HG03280 (cell line): ENCODE measurements around the gene KCNH5.

Source experiments
- ATAC-seq: cut with Tn5 transposase; IDR thresholded peaks from one replicate; pipeline ENCODE4 v1.9.1; 2021; ENCODE audit warnings: mild to moderate bottlenecking, moderate library complexity; ENCODE audit not compliant: unreplicated experiment

Gene KCNH5

GRCh38 chr14:62745496-62745895 is 299.8 kb downstream of the KCNH5 start:
- no peak for ATAC-seq

- ATAC-seq, result no peak
Observed at GRCh38 chr14:62743560-62743959, 301.7 kb downstream of the KCNH5 start.

- ATAC-seq, result no peak
Observed at GRCh38 chr14:62743118-62743517, 302.1 kb downstream of the KCNH5 start.

- no peak for ATAC-seq
Observed at GRCh38 chr14:62739647-62740046, 305.6 kb downstream of the KCNH5 start.

GRCh38 chr14:62736048-62737043 is 308.9 kb downstream of the KCNH5 start:
- ATAC-seq, result no peak

- ATAC-seq, result no peak
Observed at GRCh38 chr14:62734831-62735230, 310.4 kb downstream of the KCNH5 start.

GRCh38 chr14:62722406-62722805 is 322.9 kb downstream of the KCNH5 start:
- no peak for ATAC-seq

- no peak for ATAC-seq
Observed at GRCh38 chr14:62718629-62719028, 326.6 kb downstream of the KCNH5 start.

- ATAC-seq, result no peak
Observed at GRCh38 chr14:62711351-62712023, 333.8 kb downstream of the KCNH5 start.

GRCh38 chr14:62710811-62711210 is 334.4 kb downstream of the KCNH5 start:
- ATAC-seq, result no peak

- no peak for ATAC-seq
Observed at GRCh38 chr14:62709773-62710172, 335.5 kb downstream of the KCNH5 start.

GRCh38 chr14:62706217-62706616 is 339.0 kb downstream of the KCNH5 start:
- ATAC-seq, result no peak

GRCh38 chr14:62697461-62697860 is 347.8 kb downstream of the KCNH5 start:
- no peak for ATAC-seq

- no peak for ATAC-seq
Observed at GRCh38 chr14:62696929-62697328, 348.3 kb downstream of the KCNH5 start.

GRCh38 chr14:62696331-62696924 is 348.8 kb downstream of the KCNH5 start:
- no peak for ATAC-seq

GRCh38 chr14:62694075-62694474 is 351.2 kb downstream of the KCNH5 start:
- no peak for ATAC-seq

GRCh38 chr14:62692490-62693106 is 352.7 kb downstream of the KCNH5 start:
- ATAC-seq, result no peak

GRCh38 chr14:62691647-62692489 is 353.4 kb downstream of the KCNH5 start:
- no peak for ATAC-seq

GRCh38 chr14:62689733-62690132 is 355.5 kb downstream of the KCNH5 start:
- no peak for ATAC-seq

GRCh38 chr14:62687818-62688217 is 357.4 kb downstream of the KCNH5 start:
- ATAC-seq, result no peak
